NCI-H510A (cell line): Measurements from ENCODE around the gene POLH.
"Not testable (repeated sequence)": the region's sequence is repeated elsewhere in the genome, so short reads cannot be mapped to it uniquely, and the experiment has no call there.

ENCODE experiments used
- DNase-seq: peaks from one replicate; lab custom pipeline; 2025; lab: John Stamatoyannopoulos, UW

The POLH gene

GRCh38 chr6:43575772-43576551 lies at the start of gene POLH, which contains the start of gene XPO5:
TSS of gene POLH (plus strand) at chr6:43576185. CDS start at chr6:43582320, 6,135 bp downstream.
TSS of gene XPO5 (minus strand) at chr6:43576038. CDS start at chr6:43575864, 174 bp downstream.
- peak; percentile 93 for DNase-seq

- no peak for DNase-seq
Observed at GRCh38 chr6:43532201-43532600, 43.8 kb upstream of the POLH start.

- DNase-seq: not testable (repeated sequence)
Observed at GRCh38 chr6:43538986-43539385, 37.0 kb upstream of the POLH start.

GRCh38 chr6:43539409-43539808 lies 36.6 kb upstream of the POLH start:
- not testable (repeated sequence) for DNase-seq

- no peak for DNase-seq
Observed at GRCh38 chr6:43540507-43540906, 35.5 kb upstream of the POLH start.

- no peak for DNase-seq
Observed at GRCh38 chr6:43541774-43542471, 34.1 kb upstream of the POLH start.

GRCh38 chr6:43544461-43544860 lies 31.5 kb upstream of the POLH start:
- no peak for DNase-seq

- no peak for DNase-seq
Observed at GRCh38 chr6:43547222-43547621, 28.8 kb upstream of the POLH start.

- not testable (repeated sequence) for DNase-seq
Observed at GRCh38 chr6:43557620-43558019, 18.4 kb upstream of the POLH start.

GRCh38 chr6:43559328-43559727 lies 16.7 kb upstream of the POLH start:
- DNase-seq: no peak

- DNase-seq: no peak
Observed at GRCh38 chr6:43570876-43571441, 5.0 kb upstream of the POLH start.

- DNase-seq: no peak
Observed at GRCh38 chr6:43572015-43572414, 4.0 kb upstream of the POLH start.

GRCh38 chr6:43575105-43575771 lies 747 bp upstream of the POLH start:
- peak; percentile 57 for DNase-seq

GRCh38 chr6:43578748-43579147 lies 2.8 kb downstream of the POLH start:
- DNase-seq: no peak

GRCh38 chr6:43579171-43579570 lies 3.2 kb downstream of the POLH start:
- no peak for DNase-seq

GRCh38 chr6:43582911-43583310 lies 6.9 kb downstream of the POLH start:
- DNase-seq: no peak

- no peak for DNase-seq
Observed at GRCh38 chr6:43584892-43585570, 9.0 kb downstream of the POLH start.

- DNase-seq: no peak
Observed at GRCh38 chr6:43588194-43588593, 12.2 kb downstream of the POLH start.

GRCh38 chr6:43589564-43589963 lies 13.6 kb downstream of the POLH start:
- not testable (repeated sequence) for DNase-seq

GRCh38 chr6:43593938-43594337 lies 18.0 kb downstream of the POLH start:
- DNase-seq: no peak

GRCh38 chr6:43600595-43600994 lies 24.6 kb downstream of the POLH start:
- DNase-seq: no peak

GRCh38 chr6:43604174-43604573 lies 28.2 kb downstream of the POLH start:
- DNase-seq: no peak
